A549 (cell line): Measurements from ENCODE around the gene SCTR.

ENCODE experiments used
- CBX2 ChIP-seq: fragments of 200-600 bp; sonication (generic); IDR thresholded peaks from 2 replicates; pipeline ENCODE4 v1.6.1; 2016; ENCODE audit warnings: low read depth, mild to moderate bottlenecking, borderline replicate concordance
- CTCF ChIP-seq: fragments of >200 bp; sonication (Bioruptor Twin); formaldehyde crosslinking; IDR thresholded peaks from 3 replicates; pipeline ENCODE4 v1.5.1; 2016
- HMGXB4 ChIP-seq: fragments of 250-450 bp; sonication (Bioruptor Pico); IDR thresholded peaks from 2 replicates; pipeline ENCODE4 v1.5.0; 2021; ENCODE audit warnings: mild to moderate bottlenecking, moderate library complexity, borderline replicate concordance
- MAFK ChIP-seq: fragments of 450-650 bp; IDR thresholded peaks from 2 replicates; pipeline ENCODE4 v1.6.1; 2014; ENCODE audit not compliant: partially characterized antibody
- PBX3 ChIP-seq: IDR thresholded peaks from 2 replicates; pipeline ENCODE4 v1.6.1; 2012
- POLR2AphosphoS2 ChIP-seq: conservative IDR thresholded peaks from 2 replicates; pipeline ENCODE4 v1.6.1; 2012; ENCODE audit warnings: low read length, improper control_type of control experiment, inconsistent platforms
- RAD21 ChIP-seq, 2 experiments: fragments of >200 bp in 1 of 2; sonication (Bioruptor Twin) in 1 of 2; formaldehyde crosslinking in 1 of 2; IDR thresholded peaks in 1 of 2; conservative IDR thresholded peaks in 1 of 2; 2 replicates in 1 of 2; 3 replicates in 1 of 2; pipeline ENCODE4 v1.6.1; 2012 to 2018; ENCODE audit warnings: inconsistent platforms in 1 of 2
- REST ChIP-seq: fragments of 200-600 bp; sonication (generic); IDR thresholded peaks from 2 replicates; pipeline ENCODE4 v1.6.1; 2016; ENCODE audit warnings: antibody characterized with exemption, mild to moderate bottlenecking, moderate library complexity
- USF2 ChIP-seq: fragments of 450-650 bp; IDR thresholded peaks from 2 replicates; pipeline ENCODE4 v1.6.1; 2014; ENCODE audit warnings: antibody characterized with exemption

GRCh38 chr2:119496682-119497081 is 27.6 kb downstream of the SCTR start:
- TF ChIP-seq USF2 (no peak), REST (no peak), CTCF (no peak), PBX3 (no peak), CBX2 (no peak), MAFK (no peak), RAD21 (conservative IDR thresholded peaks at IDR 0.05 in 1 of 2, IDR thresholded peaks at IDR 0.05 in 1 of 2) (no peak), POLR2AphosphoS2 (no peak), HMGXB4 (no peak)
